ENCODE results near the gene COA6. TPM values are rescaled to one million over a fixed set of nuclear protein-coding genes. Genes with fewer than 3 reads are reported as not detected.

Gene COA6
- total and polyA plus RNA-seq, 10 of the 15 experiments (the other 5 are each of a cell fraction or from before 2014, with no cell fraction given): 49.9 to 178 (median 71.5) TPM

GRCh38 chr1:234345237-234345636, 28.0 kb upstream of the COA6 start:
- no peak overlapping the region for H2AFZ ChIP-seq (ENCODE audit: control insufficient read depth, low read depth, low read length)
- POLR2A ChIA-PET: no interaction called here
- TF ChIP-seq FOXM1 (IDR thresholded peaks at IDR 0.05; ENCODE audit: low read depth, low read length) (no peak), HSF1 (IDR thresholded peaks at IDR 0.05; ENCODE audit: low read depth, low read length) (no peak), MLLT1 (IDR thresholded peaks at IDR 0.05) (no peak), STAT3 (IDR thresholded peaks at IDR 0.05; ENCODE audit: low read depth, low read length) (no peak), BMI1 (IDR thresholded peaks at IDR 0.05; ENCODE audit: borderline replicate concordance) (no peak), ZNF687 (IDR thresholded peaks at IDR 0.05) (no peak), ZBED1 (IDR thresholded peaks at IDR 0.05; ENCODE audit: borderline replicate concordance) (no peak), E2F4 (IDR thresholded peaks at IDR 0.05; ENCODE audit: low read depth, low read length) (no peak), ZNF384 (IDR thresholded peaks at IDR 0.05; ENCODE audit: borderline replicate concordance, low read depth, low read length) (no peak), ZNF24 (IDR thresholded peaks at IDR 0.05) (no peak), LARP7 (IDR thresholded peaks at IDR 0.05) (no peak), HDAC2 (IDR thresholded peaks at IDR 0.05) (no peak), RELA (IDR thresholded peaks at IDR 0.05; ENCODE audit: borderline replicate concordance, partially characterized antibody) (no peak), SMARCA5 (IDR thresholded peaks at IDR 0.05) (no peak), NR2C2 (IDR thresholded peaks at IDR 0.05; ENCODE audit: borderline replicate concordance, control insufficient read depth, insufficient read length, low read depth) (no peak), E4F1 (IDR thresholded peaks at IDR 0.05; ENCODE audit: borderline replicate concordance, partially characterized antibody) (no peak)

More at GRCh38 chr1:234345237-234345636, 28.0 kb upstream of the COA6 start:
- in situ Hi-C loops (cut with MboI): no loop called here
- no peak overlapping the region for H3K9ac ChIP-seq (ENCODE audit: control insufficient read depth, insufficient read depth, low read length)
- H3K4me1 ChIP-seq (ENCODE audit: control insufficient read depth, insufficient read depth, low read length): no peaks in the 10 kb centered on the region
- DNase-seq (ENCODE audit: low read depth, low spot score): no peak
- peaks cover 0 to 4% of the 10 kb centered on the region in 2 experiments; a peak in 1 of 4 replicates for H3K27me3 ChIP-seq (replicated peaks in 1 of 2; ENCODE audit: control insufficient read depth in 2 of 2, insufficient read depth in 2 of 2, low read length in 1 of 2)
- no peaks in the 10 kb centered on the region for H3K36me3 ChIP-seq (ENCODE audit: control insufficient read depth in 2 of 2, insufficient read depth in 2 of 2, low read length in 1 of 2)
- ChIA-PET SMC1A (ENCODE audit: uncharacterized antibody, unreplicated experiment) (no interaction called here), RAD21 (ENCODE audit: unreplicated experiment) (no interaction called here), CTCF (no interaction called here)
- H4K20me1 ChIP-seq (ENCODE audit: control insufficient read depth, insufficient read depth): no peaks in the 10 kb centered on the region
- H3K9me3 ChIP-seq (replicated peaks; ENCODE audit: control insufficient read depth, insufficient read depth, low read length): no peaks in the 10 kb centered on the region
- H3K4me2 ChIP-seq (ENCODE audit: control insufficient read depth, insufficient read depth): no peak overlapping the region
- ATAC-seq: no peak
- BruUV-seq (replicated peaks): no TSS peak
- 50% methylated on average over 1 of the region's 1 CpG for WGBS (ENCODE audit: insufficient coverage, insufficient replicate concordance, low lambda C conversion rate, missing lambda C conversion rate)
- no peak overlapping the region for H3K27ac ChIP-seq (ENCODE audit: control insufficient read depth, insufficient read depth)
- H3K4me3 ChIP-seq: no peak overlapping the region
- no peak for FAIRE-seq
- no peaks in the 10 kb centered on the region for H3K79me2 ChIP-seq (ENCODE audit: control insufficient read depth, insufficient read depth, low read length)
- intact Hi-C loops (cut with micrococcal nuclease; ENCODE audit: unreplicated experiment): no loop called here

All from GM12878 (cell line).